Endothelial cell of umbilical vein (primary cell): Measurements from ENCODE around the gene TMED5. TPM values are rescaled to one million over a fixed set of nuclear protein-coding genes. Genes with fewer than 3 reads are reported as not detected.

ENCODE experiments used
- BruUV-seq: library from RNA; stranded (reverse); fragments of 400-500 nt; replicated peaks from 2 replicates; lab custom pipeline; 2021; lab: Mats Ljungman, UMichigan
- CTCF ChIA-PET: fragments of 300-600, 350-600 bp; sonication (Branson Sonifier 250); formaldehyde crosslinking; loops from one replicate; lab custom pipeline; 2021; ENCODE audit warnings: antibody characterized with exemption, inconsistent platforms; lab: Charles Lee
- POLR2A ChIA-PET: fragments of 300-600, 350-600 bp; sonication (Branson Sonifier 250); formaldehyde crosslinking; loops from one replicate; lab custom pipeline; 2021; ENCODE audit warnings: antibody characterized with exemption, inconsistent platforms; lab: Charles Lee
- DNase-seq: peaks from one replicate; pipeline ENCODE4 v3.0.0-alpha.2; 2011; ENCODE audit warnings: low read depth, low spot score
- FAIRE-seq: peaks from 2 replicates; lab custom pipeline; 2011; peaks lifted over from hg19 to GRCh38; lab: Jason Lieb, UNC
- H2AFZ ChIP-seq: 2 replicates; pipeline ENCODE4 v1.6.0; 2012; ENCODE audit warnings: low read depth, low read length, control low read depth, inconsistent platforms
- H3K27ac ChIP-seq: 2 replicates; pipeline ENCODE4 v1.5.1; 2011; ENCODE audit warnings: low read depth, mild to moderate bottlenecking, control low read depth, low read length, moderate library complexity; ENCODE audit not compliant: insufficient read depth
- H3K27me3 ChIP-seq, 2 experiments: 2 replicates each; pipeline versions ENCODE4 v1.6.0 to v1.6.1; 2011; ENCODE audit warnings: low read length in 2 of 2, mixed read lengths in 1 of 2; ENCODE audit not compliant: control insufficient read depth in 2 of 2, insufficient read depth in 2 of 2
- H3K36me3 ChIP-seq, 2 experiments: 2 replicates in 1 of 2; 3 replicates in 1 of 2; pipeline ENCODE4 v1.5.1; 2011; ENCODE audit warnings: low read length in 2 of 2, mild to moderate bottlenecking in 1 of 2, moderate library complexity in 1 of 2; ENCODE audit not compliant: control insufficient read depth in 2 of 2, insufficient read depth in 2 of 2; ENCODE audit errors: extremely low read depth in 1 of 2
- H3K4me1 ChIP-seq: 3 replicates; pipeline ENCODE4 v1.5.1; 2011; ENCODE audit warnings: mild to moderate bottlenecking, low read length; ENCODE audit not compliant: control insufficient read depth, insufficient read depth; ENCODE audit errors: extremely low read depth
- H3K4me2 ChIP-seq: 2 replicates; pipeline ENCODE4 v1.6.1; 2011; ENCODE audit warnings: low read length, control low read depth, mixed read lengths; ENCODE audit not compliant: insufficient read depth
- H3K4me3 ChIP-seq, 3 experiments: fragments of 200-600 bp in 1 of 3; sonication (generic), shearing (Covaris generic) in 1 of 3; replicated peaks in 1 of 3; 2 replicates each; pipeline ENCODE4 v1.5.1; 2011 to 2016; ENCODE audit warnings: control low read depth in 3 of 3, low read length in 3 of 3, mild to moderate bottlenecking in 2 of 3, inconsistent platforms in 1 of 3, low read depth in 1 of 3, moderate library complexity in 1 of 3; ENCODE audit not compliant: insufficient read depth in 1 of 3
- H3K79me2 ChIP-seq: 2 replicates; pipeline ENCODE4 v1.6.0; 2012; ENCODE audit warnings: low read length, inconsistent platforms; ENCODE audit not compliant: control insufficient read depth, insufficient read depth
- H3K9ac ChIP-seq: replicated peaks from 2 replicates; pipeline ENCODE3; 2011; ENCODE audit warnings: low read length, control low read depth; ENCODE audit not compliant: insufficient read depth; ENCODE audit errors: extremely low read depth
- H3K9me1 ChIP-seq: replicated peaks from 3 replicates; pipeline ENCODE4 v1.6.0; 2011; ENCODE audit warnings: mild to moderate bottlenecking, low read length; ENCODE audit not compliant: control insufficient read depth, insufficient read depth; ENCODE audit errors: extremely low read depth
- H3K9me3 ChIP-seq: replicated peaks from 2 replicates; pipeline ENCODE4 v1.5.1; 2012; ENCODE audit warnings: low read length, inconsistent platforms; ENCODE audit not compliant: control insufficient read depth, insufficient read depth
- H4K20me1 ChIP-seq: replicated peaks from 2 replicates; pipeline ENCODE3; 2011; ENCODE audit warnings: mild to moderate bottlenecking, low read length; ENCODE audit not compliant: control insufficient read depth, insufficient read depth; ENCODE audit errors: extremely low read depth
- EZH2 ChIP-seq: IDR thresholded peaks from 2 replicates; pipeline ENCODE4 v1.6.1; 2012; ENCODE audit warnings: borderline replicate concordance, low read depth, mild to moderate bottlenecking, moderate library complexity, low read length, inconsistent platforms; ENCODE audit not compliant: severe bottlenecking
- FOS ChIP-seq: IDR thresholded peaks from 2 replicates; pipeline ENCODE4 v1.6.1; 2011; ENCODE audit warnings: mild to moderate bottlenecking, low read length, moderate library complexity, borderline replicate concordance; ENCODE audit not compliant: insufficient read depth
- GATA2 ChIP-seq: IDR thresholded peaks from 2 replicates; pipeline ENCODE4 v1.7.0; 2011; ENCODE audit warnings: low read depth, mild to moderate bottlenecking, moderate library complexity, mixed read lengths, low read length; ENCODE audit not compliant: insufficient read length, insufficient read depth
- JUN ChIP-seq: IDR thresholded peaks from 2 replicates; pipeline ENCODE4 v1.6.1; 2011; ENCODE audit warnings: borderline replicate concordance, low read depth; ENCODE audit not compliant: insufficient read length, insufficient read depth
- MYC ChIP-seq: IDR thresholded peaks from one replicate; pipeline ENCODE4 v1.6.1; 2011; ENCODE audit warnings: mild to moderate bottlenecking, low read depth, low read length
- POLR2A ChIP-seq: IDR thresholded peaks from 2 replicates; pipeline ENCODE4 v1.6.1; 2012; ENCODE audit warnings: low read depth, mild to moderate bottlenecking, control low read depth, low read length
- POLR2AphosphoS5 ChIP-seq: IDR thresholded peaks from 2 replicates; pipeline ENCODE4 v1.6.1; 2012; ENCODE audit warnings: low read depth, mild to moderate bottlenecking, control low read depth, low read length, moderate library complexity; ENCODE audit not compliant: insufficient read depth
- dilution Hi-C: fragments of 300-500 bp; cut with MboI; formaldehyde crosslinking; loops from one replicate; pipeline ENCODE4 v1.15.0; 2019; ENCODE audit warnings: low sequenced_read_pairs; ENCODE audit not compliant: extremely low pct_ligation_motif_present
- intact Hi-C: fragments of 100-400 bp; cut with micrococcal nuclease; formaldehyde crosslinking; loops from one replicate; pipeline ENCODE4 v1.10.0; 2022
- polyA plus RNA-seq, 4 experiments: library from polyadenylated mRNA; depleted of rRNA in 3 of 4; stranded (reverse) in 3 of 4; unstranded in 1 of 4; fragments of >200 nt; gene quantifications; 2 replicates each; pipeline versions ENCODE4 v1.2.1 to v1.2.3, GENCODE V29; 2011 to 2012; ENCODE audit warnings: missing spikeins in 1 of 4
- total RNA-seq: library from RNA; stranded (reverse); gene quantifications from 2 replicates; pipeline ENCODE4 v1.2.3, GENCODE V29; 2021
- TF ChIP-seq, protein P1 (sequence below): IDR thresholded peaks from 2 replicates; pipeline ENCODE4 v1.6.1; 2011; ENCODE audit not compliant: insufficient read depth, insufficient read length
- TF ChIP-seq, protein P2 (sequence below), 2 donors: IDR thresholded peaks; 1 replicate in 1 of 2; 2 replicates in 1 of 2; pipeline ENCODE4 v1.5.1; 2011; ENCODE audit warnings: low read length in 2 of 2, mild to moderate bottlenecking in 2 of 2, moderate library complexity in 2 of 2, control low read depth in 1 of 2, inconsistent platforms in 1 of 2, low read depth in 1 of 2; ENCODE audit not compliant: insufficient read depth in 1 of 2; ENCODE audit errors: extremely low read depth in 1 of 2

TMED5 gene
- total and polyA plus RNA-seq, 2 donors (not counting 3 experiments of a cell fraction or from before 2014, with no cell fraction given) = 24.2 to 51.2 TPM

DNA sequence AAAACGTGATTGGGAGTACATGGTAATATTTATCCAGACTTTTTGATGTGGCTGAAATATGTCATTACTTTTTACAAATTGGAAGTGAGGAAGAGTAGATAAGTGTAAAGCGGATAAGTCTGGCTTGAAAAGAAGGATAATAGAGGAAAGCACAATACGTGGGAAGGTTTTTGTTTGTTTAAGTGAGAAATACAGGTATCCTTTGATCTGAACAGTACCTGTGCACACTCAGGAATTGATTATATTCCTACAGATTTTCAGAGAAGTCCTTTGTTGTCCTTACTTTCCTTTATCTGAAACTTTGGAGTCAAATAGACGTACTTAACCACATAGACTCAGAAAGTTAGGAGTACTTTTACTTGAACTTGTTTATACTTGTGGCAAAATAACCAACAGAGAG lies 20.5 kb upstream of the TMED5 start:
- Histone ChIP-seq H3K36me3 (peaks cover 0 to 4% of the 10 kb centered on the region in 2 experiments), H2AFZ (no peak overlapping the region), H3K4me1 (no peaks in the 10 kb centered on the region), H3K4me3 (no peak overlapping the region), H3K9me1 (no peaks in the 10 kb centered on the region), H3K27ac (no peak overlapping the region), H3K79me2 (no peaks in the 10 kb centered on the region), H3K27me3 (no peaks in the 10 kb centered on the region), H4K20me1 (no peaks in the 10 kb centered on the region), H3K9ac (no peak overlapping the region), H3K9me3 (no peaks in the 10 kb centered on the region), H3K4me2 (no peak overlapping the region)
- DNase-seq = no peak
- FAIRE-seq = no peak
- dilution Hi-C loops = no loop called here
- intact Hi-C loops = no loop called here
- no TSS peak for BruUV-seq
- TF ChIP-seq JUN = no peak
- no peak for TF ChIP-seq POLR2AphosphoS5
- TF ChIP-seq EZH2 = no peak
- no peak for TF ChIP-seq MYC
- no peak for TF ChIP-seq FOS
- TF ChIP-seq, protein P1, sequence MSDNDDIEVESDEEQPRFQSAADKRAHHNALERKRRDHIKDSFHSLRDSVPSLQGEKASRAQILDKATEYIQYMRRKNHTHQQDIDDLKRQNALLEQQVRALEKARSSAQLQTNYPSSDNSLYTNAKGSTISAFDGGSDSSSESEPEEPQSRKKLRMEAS = no peak
- TF ChIP-seq, protein P2, sequence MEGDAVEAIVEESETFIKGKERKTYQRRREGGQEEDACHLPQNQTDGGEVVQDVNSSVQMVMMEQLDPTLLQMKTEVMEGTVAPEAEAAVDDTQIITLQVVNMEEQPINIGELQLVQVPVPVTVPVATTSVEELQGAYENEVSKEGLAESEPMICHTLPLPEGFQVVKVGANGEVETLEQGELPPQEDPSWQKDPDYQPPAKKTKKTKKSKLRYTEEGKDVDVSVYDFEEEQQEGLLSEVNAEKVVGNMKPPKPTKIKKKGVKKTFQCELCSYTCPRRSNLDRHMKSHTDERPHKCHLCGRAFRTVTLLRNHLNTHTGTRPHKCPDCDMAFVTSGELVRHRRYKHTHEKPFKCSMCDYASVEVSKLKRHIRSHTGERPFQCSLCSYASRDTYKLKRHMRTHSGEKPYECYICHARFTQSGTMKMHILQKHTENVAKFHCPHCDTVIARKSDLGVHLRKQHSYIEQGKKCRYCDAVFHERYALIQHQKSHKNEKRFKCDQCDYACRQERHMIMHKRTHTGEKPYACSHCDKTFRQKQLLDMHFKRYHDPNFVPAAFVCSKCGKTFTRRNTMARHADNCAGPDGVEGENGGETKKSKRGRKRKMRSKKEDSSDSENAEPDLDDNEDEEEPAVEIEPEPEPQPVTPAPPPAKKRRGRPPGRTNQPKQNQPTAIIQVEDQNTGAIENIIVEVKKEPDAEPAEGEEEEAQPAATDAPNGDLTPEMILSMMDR (IDR thresholded peaks at IDR 0.05; ENCODE audit: extremely low read depth in 1 of 2, insufficient read depth in 1 of 2, low read depth in 1 of 2, low read length in 2 of 2) = no peak
- no peak for TF ChIP-seq GATA2
- TF ChIP-seq POLR2A = no peak
- ChIA-PET POLR2A (no interaction called here), CTCF (no interaction called here)
